SK-N-SH (cell line): ENCODE measurements around the gene CCL24. TPM values are rescaled to one million over a fixed set of nuclear protein-coding genes. Genes with fewer than 3 reads are reported as not detected.
"Not testable (repeated sequence)": the region's sequence is repeated elsewhere in the genome, so short reads cannot be mapped to it uniquely, and the experiment has no call there.

Source experiments
- CTCF ChIA-PET: fragments of 300-600, 350-600 bp; formaldehyde crosslinking; extraction: SDS; loops from one replicate; lab custom pipeline; 2021; lab: Yijun Ruan, JAX
- POLR2A ChIA-PET: fragments of 350-600 bp; sonication (Branson Sonifier 250); formaldehyde crosslinking; extraction: SDS; loops from one replicate; lab custom pipeline; 2020; ENCODE audit warnings: antibody characterized with exemption, inconsistent platforms; lab: Yijun Ruan, JAX
- DNase-seq: peaks from one replicate; pipeline ENCODE4 v3.0.0; 2012
- H2AFZ ChIP-seq: fragments of 200-600 bp; sonication (generic); 2 replicates; pipeline ENCODE4 v1.8.1; 2016; ENCODE audit warnings: antibody characterized with exemption, mild to moderate bottlenecking, low read depth
- H3F3A ChIP-seq: fragments of 200-600 bp; sonication (generic); replicated peaks from 2 replicates; pipeline ENCODE3; 2016; ENCODE audit warnings: antibody characterized with exemption, mild to moderate bottlenecking; ENCODE audit not compliant: insufficient read depth
- H3K27ac ChIP-seq, 2 experiments: fragments of 200-500 bp in 1 of 2; fragments of 200-600 bp in 1 of 2; sonication (Bioruptor generic) in 1 of 2; sonication (generic), shearing (Covaris generic) in 1 of 2; 2 replicates each; pipeline versions ENCODE4 v1.5.1 to v1.6.1; 2014 to 2016; ENCODE audit warnings: low read depth in 2 of 2, inconsistent platforms in 1 of 2, low read length in 1 of 2, mild to moderate bottlenecking in 1 of 2, mixed read lengths in 1 of 2
- H3K27me3 ChIP-seq: fragments of 200-600 bp; sonication (generic), shearing (Covaris generic); 2 replicates; pipeline ENCODE4 v1.6.1; 2016; ENCODE audit warnings: mixed run types; ENCODE audit not compliant: insufficient read depth
- H3K36me3 ChIP-seq, 2 experiments: fragments of 200-500 bp in 1 of 2; fragments of 200-600 bp in 1 of 2; sonication (Bioruptor generic) in 1 of 2; sonication (generic) in 1 of 2; replicated peaks in 1 of 2; 2 replicates each; pipeline versions ENCODE3 to v1.5.1; 2014 to 2016; ENCODE audit warnings: low read length in 1 of 2, mild to moderate bottlenecking in 1 of 2; ENCODE audit not compliant: insufficient read depth in 2 of 2, control insufficient read depth in 1 of 2
- H3K4me1 ChIP-seq, 2 experiments: fragments of 200-500 bp in 1 of 2; fragments of 200-600 bp in 1 of 2; sonication (Bioruptor generic) in 1 of 2; sonication (generic), shearing (Covaris generic) in 1 of 2; 2 replicates each; pipeline versions ENCODE4 v1.5.1 to v1.6.1; 2014 to 2016; ENCODE audit warnings: low read depth in 1 of 2, low read length in 1 of 2, mixed run types in 1 of 2; ENCODE audit not compliant: insufficient read depth in 2 of 2, control insufficient read depth in 1 of 2
- H3K4me2 ChIP-seq: fragments of 200-600 bp; sonication (generic), shearing (Covaris generic); 2 replicates; pipeline ENCODE4 v1.6.1; 2017; ENCODE audit warnings: mixed run types
- H3K4me3 ChIP-seq, 2 experiments: fragments of 200-500 bp in 1 of 2; fragments of 200-600 bp in 1 of 2; sonication (Bioruptor generic) in 1 of 2; sonication (generic), shearing (Covaris generic) in 1 of 2; 2 replicates each; pipeline versions ENCODE4 v1.5.1 to v1.8.1; 2014 to 2016; ENCODE audit warnings: low read depth in 2 of 2, inconsistent platforms in 1 of 2, low read length in 1 of 2, mild to moderate bottlenecking in 1 of 2, mixed read lengths in 1 of 2, moderate library complexity in 1 of 2
- H3K79me2 ChIP-seq: fragments of 200-600 bp; sonication (generic); 2 replicates; pipeline ENCODE4 v1.8.1; 2017; ENCODE audit warnings: mild to moderate bottlenecking; ENCODE audit not compliant: insufficient read depth
- H3K9ac ChIP-seq: fragments of 200-600 bp; sonication (generic); 2 replicates; pipeline ENCODE4 v1.6.1; 2017; ENCODE audit warnings: mixed run types
- H3K9me2 ChIP-seq: fragments of 200-600 bp; sonication (generic); 2 replicates; pipeline ENCODE4 v1.6.1; 2017; ENCODE audit warnings: mixed run types
- H3K9me3 ChIP-seq: fragments of 200-600 bp; sonication (generic); 2 replicates; pipeline ENCODE4 v1.6.1; 2017; ENCODE audit warnings: mixed run types, mild to moderate bottlenecking, moderate library complexity
- H4K20me1 ChIP-seq: fragments of 200-600 bp; sonication (generic); 2 replicates; pipeline ENCODE4 v1.6.1; 2017; ENCODE audit warnings: mild to moderate bottlenecking, mixed run types; ENCODE audit not compliant: insufficient read depth
- CHD2 ChIP-seq: fragments of 150-350 bp; IDR thresholded peaks from 2 replicates; pipeline ENCODE4 v1.6.1; 2018; ENCODE audit warnings: low read length; ENCODE audit not compliant: partially characterized antibody
- EP300 ChIP-seq, 2 experiments: IDR thresholded peaks; 2 replicates each; pipeline versions ENCODE4 v1.4.0 to v1.6.1; 2012; ENCODE audit warnings: borderline replicate concordance in 1 of 2, low read depth in 1 of 2, low read length in 1 of 2
- FOXJ3 ChIP-seq: sonication (generic); formaldehyde crosslinking; IDR thresholded peaks from 2 replicates; pipeline ENCODE4 v1.5.1; 2020; ENCODE audit warnings: mild to moderate bottlenecking, missing genetic modification reagents
- JUND ChIP-seq: IDR thresholded peaks from 2 replicates; pipeline ENCODE4 v1.4.0; 2012
- POLR2AphosphoS5 ChIP-seq: IDR thresholded peaks from 2 replicates; pipeline ENCODE4 v1.6.1; 2012; ENCODE audit warnings: low read depth, low read length
- RFX5 ChIP-seq: IDR thresholded peaks from 2 replicates; pipeline ENCODE4 v1.6.1; 2012; ENCODE audit warnings: mild to moderate bottlenecking, improper control_type of control experiment, low read length
- SIN3A ChIP-seq: IDR thresholded peaks from 2 replicates; pipeline ENCODE4 v1.6.1; 2012; ENCODE audit warnings: low read depth, mild to moderate bottlenecking, low read length, moderate library complexity, borderline replicate concordance
- SMC3 ChIP-seq: IDR thresholded peaks from 2 replicates; pipeline ENCODE4 v1.6.1; 2012; ENCODE audit warnings: low read depth, low read length, improper control_type of control experiment
- WGBS: methylation state at CpG from one replicate; pipeline ENCODE4 v1.1.6; 2017; ENCODE audit warnings: low lambda C conversion rate; 5-methylcytosine and 5-hydroxymethylcytosine counted together
- polyA plus RNA-seq, 3 experiments: library from polyadenylated mRNA; depleted of rRNA; stranded (reverse); fragments of >200 nt; gene quantifications; 2 replicates each; pipeline ENCODE4 v1.2.3, GENCODE V29; 2012
- TF ChIP-seq, protein P1 (sequence below): IDR thresholded peaks from 2 replicates; pipeline ENCODE4 v1.4.0; 2012; ENCODE audit warnings: low read depth, borderline replicate concordance
- TF ChIP-seq, protein P2 (sequence below): IDR thresholded peaks from 2 replicates; pipeline ENCODE4; 2012
- TF ChIP-seq, protein P3 (sequence below): fragments of 150-350 bp; IDR thresholded peaks from 2 replicates; pipeline ENCODE4 v1.6.1; 2016; ENCODE audit warnings: mild to moderate bottlenecking, low read depth, low read length
- TF ChIP-seq, protein P4 (sequence below): IDR thresholded peaks from 2 replicates; pipeline ENCODE4 v1.4.0; 2012; ENCODE audit warnings: low read depth

CCL24 gene
- polyA plus RNA-seq, 1 of the 3 experiments (the other 2 are of a cell fraction): not detected

DNA sequence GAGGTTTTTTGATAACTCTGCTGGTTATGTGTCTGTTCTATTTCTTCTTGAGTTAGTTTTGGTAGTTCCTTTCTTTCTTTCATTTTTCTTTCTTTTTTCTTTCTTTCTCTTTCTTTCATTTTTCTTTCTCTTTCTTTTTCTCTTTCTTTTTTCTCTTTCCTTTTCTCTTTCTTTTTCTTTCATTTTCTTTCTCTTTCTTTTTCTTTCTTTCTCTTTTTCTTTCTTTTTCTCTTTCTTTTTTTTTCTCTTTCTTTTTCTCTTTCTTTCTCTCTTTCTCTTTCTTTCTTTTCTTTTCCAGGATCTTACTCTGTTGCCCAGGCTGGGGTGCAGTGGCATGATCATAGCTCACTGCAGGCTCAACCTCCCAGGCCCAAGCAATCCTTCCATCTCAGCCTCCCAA is 44.8 kb upstream of the CCL24 start (continued):
- no peak for TF ChIP-seq RFX5
- no peak for TF ChIP-seq CHD2

DNA sequence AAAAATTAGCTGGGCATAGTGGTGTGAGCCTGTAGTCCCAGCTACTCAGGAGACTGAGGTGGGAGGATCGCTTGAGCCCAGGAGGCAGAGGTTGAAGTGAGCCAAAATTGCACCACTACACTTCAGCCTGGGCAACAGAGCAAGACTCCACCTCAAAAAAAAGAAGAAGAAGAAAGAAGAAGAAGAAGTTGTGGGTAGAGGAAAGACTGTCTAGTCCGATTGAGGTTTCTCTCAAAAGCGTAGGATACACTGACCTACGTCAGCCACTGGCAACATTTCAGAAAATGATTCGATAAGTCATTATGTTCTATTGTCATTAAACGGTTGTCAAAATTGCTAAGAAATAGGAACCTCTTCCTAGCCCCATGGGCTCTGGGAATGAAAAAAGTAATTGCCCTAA is 42.9 kb upstream of the CCL24 start:
- ChIA-PET CTCF (interaction anchor here (0.8 to 3.2 kb wide), 2 partner anchors 10 to 434 kb away, joined by 5 to 19 read pairs; no protein-coding TSS in a partner anchor), POLR2A (no interaction called here)
- TF ChIP-seq SIN3A: no peak
- TF ChIP-seq CHD2: no peak
- TF ChIP-seq RFX5: no peak
- TF ChIP-seq, protein P1, sequence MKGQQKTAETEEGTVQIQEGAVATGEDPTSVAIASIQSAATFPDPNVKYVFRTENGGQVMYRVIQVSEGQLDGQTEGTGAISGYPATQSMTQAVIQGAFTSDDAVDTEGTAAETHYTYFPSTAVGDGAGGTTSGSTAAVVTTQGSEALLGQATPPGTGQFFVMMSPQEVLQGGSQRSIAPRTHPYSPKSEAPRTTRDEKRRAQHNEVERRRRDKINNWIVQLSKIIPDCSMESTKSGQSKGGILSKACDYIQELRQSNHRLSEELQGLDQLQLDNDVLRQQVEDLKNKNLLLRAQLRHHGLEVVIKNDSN: no peak
- TF ChIP-seq EP300 (IDR thresholded peaks at IDR 0.05; ENCODE audit: borderline replicate concordance in 1 of 2, low read depth in 1 of 2, low read length in 1 of 2): no peak
- TF ChIP-seq, protein P2, sequence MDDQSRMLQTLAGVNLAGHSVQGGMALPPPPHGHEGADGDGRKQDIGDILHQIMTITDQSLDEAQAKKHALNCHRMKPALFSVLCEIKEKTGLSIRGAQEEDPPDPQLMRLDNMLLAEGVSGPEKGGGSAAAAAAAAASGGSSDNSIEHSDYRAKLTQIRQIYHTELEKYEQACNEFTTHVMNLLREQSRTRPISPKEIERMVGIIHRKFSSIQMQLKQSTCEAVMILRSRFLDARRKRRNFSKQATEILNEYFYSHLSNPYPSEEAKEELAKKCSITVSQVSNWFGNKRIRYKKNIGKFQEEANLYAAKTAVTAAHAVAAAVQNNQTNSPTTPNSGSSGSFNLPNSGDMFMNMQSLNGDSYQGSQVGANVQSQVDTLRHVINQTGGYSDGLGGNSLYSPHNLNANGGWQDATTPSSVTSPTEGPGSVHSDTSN: no peak
- TF ChIP-seq, protein P3, sequence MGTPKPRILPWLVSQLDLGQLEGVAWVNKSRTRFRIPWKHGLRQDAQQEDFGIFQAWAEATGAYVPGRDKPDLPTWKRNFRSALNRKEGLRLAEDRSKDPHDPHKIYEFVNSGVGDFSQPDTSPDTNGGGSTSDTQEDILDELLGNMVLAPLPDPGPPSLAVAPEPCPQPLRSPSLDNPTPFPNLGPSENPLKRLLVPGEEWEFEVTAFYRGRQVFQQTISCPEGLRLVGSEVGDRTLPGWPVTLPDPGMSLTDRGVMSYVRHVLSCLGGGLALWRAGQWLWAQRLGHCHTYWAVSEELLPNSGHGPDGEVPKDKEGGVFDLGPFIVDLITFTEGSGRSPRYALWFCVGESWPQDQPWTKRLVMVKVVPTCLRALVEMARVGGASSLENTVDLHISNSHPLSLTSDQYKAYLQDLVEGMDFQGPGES: no peak
- no peak for TF ChIP-seq JUND
- no peak for TF ChIP-seq SMC3
- TF ChIP-seq, protein P4, sequence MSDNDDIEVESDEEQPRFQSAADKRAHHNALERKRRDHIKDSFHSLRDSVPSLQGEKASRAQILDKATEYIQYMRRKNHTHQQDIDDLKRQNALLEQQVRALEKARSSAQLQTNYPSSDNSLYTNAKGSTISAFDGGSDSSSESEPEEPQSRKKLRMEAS: no peak
- TF ChIP-seq FOXJ3: no peak
- TF ChIP-seq POLR2AphosphoS5: no peak

DNA sequence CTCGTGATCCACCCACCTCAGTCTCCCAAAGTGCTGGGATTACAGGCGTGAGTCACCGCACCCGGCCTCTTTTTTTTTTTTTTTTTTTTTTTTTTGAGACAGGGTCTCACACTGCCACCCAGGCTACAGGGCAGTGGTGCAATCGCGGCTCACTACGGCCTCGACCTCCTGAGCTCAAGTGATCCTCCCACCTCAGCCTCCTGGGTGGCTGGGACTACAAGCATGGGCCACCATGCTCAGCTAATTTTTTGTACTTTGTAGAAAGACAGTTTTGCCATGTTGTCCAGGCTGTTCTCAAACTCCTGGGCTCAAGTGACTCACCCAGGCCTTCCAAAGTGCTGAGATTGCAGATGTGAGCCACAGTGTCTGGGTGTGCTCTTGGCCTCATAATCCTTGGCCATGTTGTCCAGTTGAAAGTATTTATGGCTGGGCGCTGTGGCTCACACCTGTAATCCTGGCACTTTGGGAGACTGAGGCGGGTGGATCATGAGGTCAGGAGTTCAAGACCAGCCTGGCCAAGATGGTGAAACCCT is 41.3 kb upstream of the CCL24 start:
- H3K79me2 ChIP-seq, H3K27ac ChIP-seq, H3K4me3 ChIP-seq, H3K36me3 ChIP-seq, H3K9me3 ChIP-seq, H3K4me1 ChIP-seq, DNase-seq, H3K4me2 ChIP-seq, H2AFZ ChIP-seq, H3F3A ChIP-seq, H3K9me2 ChIP-seq, H3K9ac ChIP-seq, POLR2A ChIA-PET, H3K27me3 ChIP-seq, H4K20me1 ChIP-seq: not testable (repeated sequence)
- CTCF ChIA-PET: interaction anchor here (2.0 to 3.2 kb wide), 2 partner anchors 11 to 165 kb away, joined by 6 to 19 read pairs; no protein-coding TSS in a partner anchor
- WGBS: 82% methylated on average over 10 of the region's 10 CpGs

More for the DNA sequence above, 42.9 kb upstream of the CCL24 start:
- Histone ChIP-seq H2AFZ (no peak overlapping the region), H3K27me3 (no peaks in the 10 kb centered on the region; the same call in 1 of the 2 replicates), H3K4me1 (no peaks in the 10 kb centered on the region), H3K9ac (no peak overlapping the region), H3K79me2 (no peaks in the 10 kb centered on the region), H3K4me3 (no peak overlapping the region), H3K9me2 (no peaks in the 10 kb centered on the region), H3K4me2 (no peak overlapping the region), H3K9me3 (no peaks in the 10 kb centered on the region), H3K27ac (no peak overlapping the region), H4K20me1 (no peaks in the 10 kb centered on the region), H3F3A (no peaks in the 10 kb centered on the region), H3K36me3 (no peaks in the 10 kb centered on the region)
- DNase-seq: no peak
- 61% methylated on average over 6 of the region's 6 CpGs for WGBS
